K562 (cell line): ENCODE results near the gene MUC22. TPM values are rescaled to one million over a fixed set of nuclear protein-coding genes. Genes with fewer than 3 reads are reported as not detected.
A peak's percentile ranks its signal among the peaks of the same experiment; 100 is the strongest.

Experiments
- ARID3A ChIP-seq: IDR thresholded peaks from 2 replicates; pipeline ENCODE4 v1.6.1; 2012; ENCODE audit warnings: low read depth, low read length, improper control_type of control experiment, borderline replicate concordance
- ATF3 ChIP-seq, 2 experiments: fragments of 450-650 bp in 1 of 2; sonication (generic) in 1 of 2; formaldehyde crosslinking in 1 of 2; IDR thresholded peaks in 1 of 2; conservative IDR thresholded peaks in 1 of 2; 2 replicates each; pipeline versions ENCODE4 v1.6.1 to v1.8.1; 2016 to 2023; ENCODE audit warnings: mild to moderate bottlenecking in 2 of 2, moderate library complexity in 2 of 2, inconsistent platforms in 1 of 2, missing genetic modification reagents in 1 of 2
- BRCA1 ChIP-seq, 2 experiments: fragments of 450-650 bp in 1 of 2; sonication (generic) in 1 of 2; formaldehyde crosslinking in 1 of 2; IDR thresholded peaks; 2 replicates each; pipeline versions ENCODE4 v1.5.0 to v1.6.1; 2017 to 2020; ENCODE audit warnings: mild to moderate bottlenecking in 1 of 2, missing genetic modification reagents in 1 of 2
- C11orf30 ChIP-seq: fragments of 450-650 bp; IDR thresholded peaks from 2 replicates; pipeline ENCODE4 v1.6.1; 2016; ENCODE audit warnings: low read depth, mild to moderate bottlenecking
- CTCF ChIP-seq, 3 experiments: IDR thresholded peaks in 2 of 3; conservative IDR thresholded peaks in 1 of 3; 2 replicates each; pipeline ENCODE4 v1.5.1; 2011 to 2012; ENCODE audit warnings: low read length in 3 of 3, mild to moderate bottlenecking in 3 of 3, control low read depth in 2 of 3, improper control_type of control experiment in 1 of 3, inconsistent platforms in 1 of 3, low read depth in 1 of 3, mixed read lengths in 1 of 3, moderate library complexity in 1 of 3; ENCODE audit not compliant: insufficient read depth in 2 of 3
- ETS2 ChIP-seq: IDR thresholded peaks from 2 replicates; pipeline ENCODE4 v1.6.1; 2016; ENCODE audit warnings: borderline replicate concordance, missing genetic modification characterization, mild to moderate bottlenecking, moderate library complexity, missing compliant biosample characterization; ENCODE audit not compliant: poor library complexity, severe bottlenecking
- GTF3C2 ChIP-seq: IDR thresholded peaks from 3 replicates; pipeline ENCODE4 v1.6.1; 2011; ENCODE audit warnings: borderline replicate concordance, mild to moderate bottlenecking, moderate library complexity; ENCODE audit not compliant: insufficient read length; ENCODE audit errors: extremely low read depth
- IRF9 ChIP-seq: fragments of 450-650 bp; IDR thresholded peaks from 2 replicates; pipeline ENCODE4 v1.6.1; 2016; ENCODE audit warnings: missing biosample characterization, missing genetic modification characterization
- RCOR1 ChIP-seq, 2 experiments: IDR thresholded peaks; 2 replicates each; pipeline ENCODE4 v1.6.1; 2012; ENCODE audit warnings: low read depth in 2 of 2, low read length in 2 of 2, borderline replicate concordance in 1 of 2, improper control_type of control experiment in 1 of 2
- STAG1 ChIP-seq: sonication (generic); formaldehyde crosslinking; IDR thresholded peaks from 2 replicates; pipeline ENCODE4 v1.5.0; 2020; ENCODE audit warnings: missing genetic modification reagents, borderline replicate concordance
- ZNF143 ChIP-seq: sonication (generic); formaldehyde crosslinking; IDR thresholded peaks from 2 replicates; pipeline ENCODE4 v1.9.0; 2022; ENCODE audit warnings: mild to moderate bottlenecking, missing genetic modification reagents
- ZNF184 ChIP-seq: sonication (generic); formaldehyde crosslinking; IDR thresholded peaks from 2 replicates; pipeline ENCODE4 v1.5.0; 2020; ENCODE audit warnings: missing genetic modification reagents
- ZNF24 ChIP-seq: fragments of 450-650 bp; IDR thresholded peaks from 2 replicates; pipeline ENCODE4 v1.6.1; 2016
- ZNF740 ChIP-seq, 3 experiments: fragments of 200-800 bp in 1 of 3; sonication (Bioruptor generic) in 1 of 3; sonication (generic) in 1 of 3; formaldehyde crosslinking in 1 of 3; IDR thresholded peaks; 2 replicates each; pipeline versions ENCODE4 v1.6.1 to v1.8.0; 2016 to 2022; ENCODE audit warnings: mild to moderate bottlenecking in 2 of 3, missing compliant biosample characterization in 2 of 3, missing genetic modification characterization in 2 of 3, missing genetic modification reagents in 1 of 3
- polyA plus RNA-seq, 8 experiments: library from polyadenylated mRNA; depleted of rRNA in 4 of 8; stranded (reverse) in 5 of 8; unstranded in 3 of 8; fragments of >200 nt; fragmentation: Nextera tagmentation in 2 of 8; fragmentation: Illumina TruSeq in 1 of 8; extraction: Ambion mirVana in 2 of 8; extraction: Trizol in 1 of 8; gene quantifications; 2 replicates each; pipeline versions ENCODE4 v1.2.1 to v1.2.3, GENCODE V29; 2011 to 2014; ENCODE audit warnings: inconsistent platforms in 1 of 8, missing spikeins in 1 of 8
- total RNA-seq, 7 experiments: library from RNA; depleted of rRNA in 6 of 7; stranded (reverse); fragments of >200 nt in 6 of 7; fragmentation: Illumina TruSeq in 2 of 7; extraction: Trizol in 2 of 7; gene quantifications; 2 replicates each; pipeline versions ENCODE4 v1.2.1 to v1.2.3, GENCODE V29; 2011 to 2021; ENCODE audit warnings: low replicate concordance in 1 of 7

Gene MUC22
- total and polyA plus RNA-seq, 9 of the 15 experiments (the other 6 are each of a cell fraction or from before 2014, with no cell fraction given) = 0.01 to 0.03 TPM; not detected in 7

- TF ChIP-seq RCOR1 (IDR thresholded peaks at IDR 0.05; ENCODE audit: borderline replicate concordance in 1 of 2, low read depth in 2 of 2, low read length in 2 of 2) (peak in 1 of 2 experiments; percentile 36; a peak in 1 of 4 replicates), ETS2 (tag) (no peak), ATF3 (IDR thresholded peaks at IDR 0.05) (peak; percentile 92), ATF3 (CRISPR knock-in tag; conservative IDR thresholded peaks at IDR 0.05) (peak; percentile 72), CTCF (IDR thresholded peaks at IDR 0.05 in 2 of 3, conservative IDR thresholded peaks at IDR 0.05 in 1 of 3; ENCODE audit: insufficient read depth in 2 of 3, low read depth in 1 of 3, low read length in 3 of 3) (peak; percentile 62 to 81 (median 77)), ZNF740 (CRISPR knock-in tag; IDR thresholded peaks at IDR 0.05) (no peak), ZNF740 (tag; IDR thresholded peaks at IDR 0.05) (no peak), STAG1 (no peak), IRF9 (tag) (no peak), ZNF24 (no peak), ZNF184 (CRISPR knock-in tag) (no peak), C11orf30 (peak; percentile 78), ARID3A (0 out of 2 replicates have a peak, but pooled peaks have one; percentile 18), ZNF143 (CRISPR knock-in tag) (no peak), BRCA1 (IDR thresholded peaks at IDR 0.05) (no peak), BRCA1 (CRISPR knock-in tag; IDR thresholded peaks at IDR 0.05) (no peak), GTF3C2 (no peak)
Observed at GRCh38 chr6:31058128-31058894, 48.0 kb downstream of the MUC22 start (continued).
